Activated T-helper 1 cell treated with anti-CD3 and anti-CD28 coated beads, Interleukin-12 subunit alpha, Interleukin-12 subunit beta, Interleukin-2, Interleukin-4 antibody, amounts not matched to agents 30 ng/mL and 10 ng/mL and 1 ng/mL, durations not matched to agents 14 hours and 24 hours and 36 hours (primary cell): ENCODE results near the gene LPP. TPM values are rescaled to one million over a fixed set of nuclear protein-coding genes. Genes with fewer than 3 reads are reported as not detected.

ENCODE experiments used
- DNase-seq: peaks from one replicate; pipeline ENCODE4 v3.0.0; 2021; ENCODE audit warnings: low spot score
- H3K27ac Mint-ChIP-seq: one replicate; pipeline ENCODE4 v1.8.0; 2021; ENCODE audit warnings: mild to moderate bottlenecking, mixed read lengths
- H3K27me3 Mint-ChIP-seq: one replicate; pipeline ENCODE4 v1.8.0; 2022; ENCODE audit warnings: mild to moderate bottlenecking, moderate library complexity, mixed read lengths; ENCODE audit not compliant: insufficient read depth
- H3K36me3 Mint-ChIP-seq: one replicate; pipeline ENCODE4 v1.8.0; 2021; ENCODE audit warnings: low read depth, mixed read lengths
- H3K4me1 Mint-ChIP-seq: one replicate; pipeline ENCODE4 v1.8.0; 2021; ENCODE audit warnings: low read depth, mixed read lengths
- H3K4me3 Mint-ChIP-seq: one replicate; pipeline ENCODE4 v1.8.0; 2021; ENCODE audit warnings: mild to moderate bottlenecking, moderate library complexity, mixed read lengths
- H3K9me3 Mint-ChIP-seq: one replicate; pipeline ENCODE4 v1.8.0; 2021; ENCODE audit warnings: mixed read lengths
- intact Hi-C: fragments of 100-400 bp; cut with micrococcal nuclease; formaldehyde crosslinking; loops from one replicate; pipeline ENCODE4 v1.15.1; 2024
- total RNA-seq: library from RNA; stranded (reverse); gene quantifications from 2 replicates; pipeline ENCODE4 v1.2.3, GENCODE V29; 2022

Gene LPP
- total RNA-seq, 1 donor from 2014 or later = 38.2 TPM

- H3K4me1 Mint-ChIP-seq = no peaks in the 10 kb centered on the region
- intact Hi-C loops = no loop called here
- H3K27ac Mint-ChIP-seq = no peak overlapping the region
- no peak for DNase-seq
- no peaks in the 10 kb centered on the region for H3K9me3 Mint-ChIP-seq
- H3K36me3 Mint-ChIP-seq = no peaks in the 10 kb centered on the region
- no peak overlapping the region for H3K4me3 Mint-ChIP-seq
- no peaks in the 10 kb centered on the region for H3K27me3 Mint-ChIP-seq
Observed at GRCh38 chr3:188853856-188854771, 700.2 kb downstream of the LPP start.

GRCh38 chr3:188854772-188855149, 700.8 kb downstream of the LPP start:
- H3K4me1 Mint-ChIP-seq = no peaks in the 10 kb centered on the region
- intact Hi-C loops = no loop called here
- no peak overlapping the region for H3K27ac Mint-ChIP-seq
- no peak overlapping the region for H3K4me3 Mint-ChIP-seq
- DNase-seq = no peak
- no peaks in the 10 kb centered on the region for H3K36me3 Mint-ChIP-seq
- H3K9me3 Mint-ChIP-seq = no peaks in the 10 kb centered on the region
- no peaks in the 10 kb centered on the region for H3K27me3 Mint-ChIP-seq

GRCh38 chr3:188855675-188856074, 701.7 kb downstream of the LPP start:
- intact Hi-C loops = no loop called here
- DNase-seq = no peak
- H3K27ac Mint-ChIP-seq = no peak overlapping the region
- H3K27me3 Mint-ChIP-seq = no peaks in the 10 kb centered on the region
- H3K4me1 Mint-ChIP-seq = no peaks in the 10 kb centered on the region
- no peak overlapping the region for H3K4me3 Mint-ChIP-seq
- H3K36me3 Mint-ChIP-seq = no peaks in the 10 kb centered on the region
- H3K9me3 Mint-ChIP-seq = no peaks in the 10 kb centered on the region

GRCh38 chr3:188860147-188860546, 706.2 kb downstream of the LPP start:
- Mint-ChIP-seq H3K27me3 (no peaks in the 10 kb centered on the region), H3K27ac (no peak overlapping the region), H3K4me1 (no peaks in the 10 kb centered on the region), H3K36me3 (no peaks in the 10 kb centered on the region), H3K4me3 (no peak overlapping the region), H3K9me3 (no peaks in the 10 kb centered on the region)
- intact Hi-C loops = no loop called here
- DNase-seq = no peak

- intact Hi-C loops = no loop called here
- Mint-ChIP-seq H3K4me1 (no peaks in the 10 kb centered on the region), H3K36me3 (no peaks in the 10 kb centered on the region), H3K27ac (no peak overlapping the region), H3K9me3 (no peaks in the 10 kb centered on the region), H3K4me3 (no peak overlapping the region), H3K27me3 (no peaks in the 10 kb centered on the region)
- DNase-seq = no peak
Observed at GRCh38 chr3:188861842-188862744, 708.1 kb downstream of the LPP start.

- no peak overlapping the region for H3K4me3 Mint-ChIP-seq
- H3K4me1 Mint-ChIP-seq = no peaks in the 10 kb centered on the region
- no peak for DNase-seq
- no peaks in the 10 kb centered on the region for H3K9me3 Mint-ChIP-seq
- intact Hi-C loops = no loop called here
- H3K36me3 Mint-ChIP-seq = no peaks in the 10 kb centered on the region
- H3K27ac Mint-ChIP-seq = no peak overlapping the region
- no peaks in the 10 kb centered on the region for H3K27me3 Mint-ChIP-seq
Observed at GRCh38 chr3:188863999-188864406, 710.0 kb downstream of the LPP start.

GRCh38 chr3:188867691-188868265, 713.8 kb downstream of the LPP start:
- Mint-ChIP-seq H3K27ac (no peak overlapping the region), H3K4me3 (no peak overlapping the region), H3K36me3 (peaks cover 4% of the 10 kb centered on the region), H3K4me1 (no peaks in the 10 kb centered on the region), H3K9me3 (no peaks in the 10 kb centered on the region), H3K27me3 (no peaks in the 10 kb centered on the region)
- DNase-seq = no peak
- intact Hi-C loops = no loop called here

GRCh38 chr3:188868803-188869202, 714.8 kb downstream of the LPP start:
- DNase-seq = no peak
- no peaks in the 10 kb centered on the region for H3K27me3 Mint-ChIP-seq
- H3K4me1 Mint-ChIP-seq = no peaks in the 10 kb centered on the region
- H3K36me3 Mint-ChIP-seq = peaks cover 6% of the 10 kb centered on the region
- no peak overlapping the region for H3K4me3 Mint-ChIP-seq
- intact Hi-C loops = no loop called here
- H3K27ac Mint-ChIP-seq = no peak overlapping the region
- H3K9me3 Mint-ChIP-seq = no peaks in the 10 kb centered on the region

- H3K27ac Mint-ChIP-seq = no peak overlapping the region
- peaks cover 9% of the 10 kb centered on the region for H3K36me3 Mint-ChIP-seq
- no peaks in the 10 kb centered on the region for H3K4me1 Mint-ChIP-seq
- H3K4me3 Mint-ChIP-seq = no peak overlapping the region
- H3K27me3 Mint-ChIP-seq = no peaks in the 10 kb centered on the region
- H3K9me3 Mint-ChIP-seq = no peaks in the 10 kb centered on the region
- no peak for DNase-seq
- intact Hi-C loops = no loop called here
Observed at GRCh38 chr3:188869628-188870027, 715.7 kb downstream of the LPP start.

- Mint-ChIP-seq H3K9me3 (no peaks in the 10 kb centered on the region), H3K4me3 (no peak overlapping the region), H3K4me1 (peaks cover 4% of the 10 kb centered on the region), H3K27me3 (no peaks in the 10 kb centered on the region), H3K36me3 (peaks cover 16% of the 10 kb centered on the region), H3K27ac (no peak overlapping the region)
- intact Hi-C loops = no loop called here
- no peak for DNase-seq
Observed at GRCh38 chr3:188870431-188870830, 716.5 kb downstream of the LPP start.

- Mint-ChIP-seq H3K9me3 (no peaks in the 10 kb centered on the region), H3K4me1 (peaks cover 6% of the 10 kb centered on the region), H3K36me3 (peaks cover 20% of the 10 kb centered on the region), H3K4me3 (no peak overlapping the region), H3K27me3 (no peaks in the 10 kb centered on the region), H3K27ac (no peak overlapping the region)
- DNase-seq = no peak
- intact Hi-C loops = no loop called here
Observed at GRCh38 chr3:188874576-188874975, 720.6 kb downstream of the LPP start.

- Mint-ChIP-seq H3K36me3 (peaks cover 20% of the 10 kb centered on the region), H3K27ac (no peak overlapping the region), H3K4me1 (peaks cover 6% of the 10 kb centered on the region), H3K4me3 (no peak overlapping the region), H3K9me3 (no peaks in the 10 kb centered on the region), H3K27me3 (no peaks in the 10 kb centered on the region)
- intact Hi-C loops = no loop called here
- DNase-seq = no peak
Observed at GRCh38 chr3:188875413-188875812, 721.5 kb downstream of the LPP start.

- DNase-seq = no peak
- no peaks in the 10 kb centered on the region for H3K27me3 Mint-ChIP-seq
- no peak overlapping the region for H3K4me3 Mint-ChIP-seq
- H3K4me1 Mint-ChIP-seq = peaks cover 6% of the 10 kb centered on the region
- no peak overlapping the region for H3K27ac Mint-ChIP-seq
- intact Hi-C loops = no loop called here
- no peaks in the 10 kb centered on the region for H3K9me3 Mint-ChIP-seq
- H3K36me3 Mint-ChIP-seq = peaks cover 23% of the 10 kb centered on the region
Observed at GRCh38 chr3:188876370-188876769, 722.4 kb downstream of the LPP start.
